CD4-positive, alpha-beta T cell (primary cell): ENCODE results near the gene PCDHGA4. TPM values are rescaled to one million over a fixed set of nuclear protein-coding genes. Genes with fewer than 3 reads are reported as not detected.

Source experiments
- ATAC-seq: fragments of 200-7000 bp; cut with Tn5 transposase; one replicate; pipeline ENCODE4 v1.10.0; 2022; ENCODE audit warnings: mild to moderate bottlenecking; ENCODE audit not compliant: poor library complexity
- CTCF ChIA-PET: fragments of 350-600 bp; sonication (Branson Sonifier 250); formaldehyde crosslinking; loops from one replicate; lab custom pipeline; 2021; ENCODE audit warnings: antibody characterized with exemption, inconsistent platforms; lab: Charles Lee
- POLR2A ChIA-PET: fragments of 350-600 bp; sonication (Branson Sonifier 250); formaldehyde crosslinking; loops from one replicate; lab custom pipeline; 2021; ENCODE audit warnings: antibody characterized with exemption, inconsistent platforms; lab: Charles Lee
- DNase-seq, 14 experiments: peaks; one replicate each; pipeline ENCODE4 v3.0.0-alpha.2; 2013 to 2020; ENCODE audit warnings: mixed read lengths in 2 of 14
- H3K27ac ChIP-seq, 2 donors: one replicate each; pipeline versions ENCODE4 v1.5.1 to v1.7.0; 2013; ENCODE audit warnings: low read length in 2 of 2, low read depth in 1 of 2, mild to moderate bottlenecking in 1 of 2
- H3K27me3 ChIP-seq, 2 experiments: 1 replicate in 1 of 2; 2 replicates in 1 of 2; pipeline versions ENCODE4 v1.6.1 to v1.7.0; 2013; ENCODE audit warnings: low read length in 2 of 2, control low read depth in 1 of 2, mild to moderate bottlenecking in 1 of 2, moderate library complexity in 1 of 2; ENCODE audit not compliant: insufficient read depth in 2 of 2, control insufficient read depth in 1 of 2
- H3K36me3 ChIP-seq: one replicate; pipeline ENCODE4 v1.6.1; 2013; ENCODE audit warnings: low read length, control low read depth; ENCODE audit not compliant: insufficient read depth
- H3K4me1 ChIP-seq: one replicate; pipeline ENCODE4 v1.6.1; 2013; ENCODE audit warnings: low read length, control low read depth; ENCODE audit not compliant: insufficient read depth
- H3K4me3 ChIP-seq: one replicate; pipeline ENCODE4 v1.5.1; 2013; ENCODE audit warnings: mild to moderate bottlenecking, low read length, moderate library complexity
- H3K9me3 ChIP-seq, 2 experiments: 1 replicate in 1 of 2; 2 replicates in 1 of 2; pipeline versions ENCODE4 v1.6.1 to v1.7.0; 2013; ENCODE audit warnings: low read length in 2 of 2, mild to moderate bottlenecking in 2 of 2, control low read depth in 1 of 2, moderate library complexity in 1 of 2; ENCODE audit not compliant: control insufficient read depth in 1 of 2, insufficient read depth in 1 of 2
- H3K27ac Mint-ChIP-seq: one replicate; pipeline ENCODE4 v1.8.0; 2020; ENCODE audit warnings: mixed read lengths
- H3K27me3 Mint-ChIP-seq: one replicate; pipeline ENCODE4 v1.8.0; 2021; ENCODE audit warnings: mixed read lengths
- H3K36me3 Mint-ChIP-seq: one replicate; pipeline ENCODE4 v1.8.0; 2021; ENCODE audit warnings: low read depth, mixed read lengths
- H3K4me1 Mint-ChIP-seq: one replicate; pipeline ENCODE4 v1.8.0; 2021; ENCODE audit warnings: low read depth, mixed read lengths
- H3K4me3 Mint-ChIP-seq: one replicate; pipeline ENCODE4 v1.8.0; 2020; ENCODE audit warnings: mild to moderate bottlenecking, mixed read lengths
- H3K9me3 Mint-ChIP-seq: one replicate; pipeline ENCODE4 v1.8.0; 2020; ENCODE audit warnings: mixed read lengths
- CTCF ChIP-seq: fragments of 200-600 bp; IDR thresholded peaks from one replicate; pipeline ENCODE4 v1.8.0; 2022; ENCODE audit warnings: antibody characterized with exemption, mild to moderate bottlenecking
- intact Hi-C, 2 experiments: fragments of 100-400 bp; cut with DNase I in 1 of 2; cut with micrococcal nuclease in 1 of 2; formaldehyde crosslinking; loops; one replicate each; pipeline versions ENCODE4 v1.15.1 to v1.9.0; 2023 to 2025; cut with DNase I, micrococcal nuclease
- total RNA-seq, 174 experiments: library from RNA in 2 of 174; stranded (reverse) in 2 of 174; gene quantifications; one replicate each; pipeline ENCODE4 v1.2.3 and lab custom pipeline; 2021 to 2026

Gene PCDHGA4
- total RNA-seq, 2 experiments from 2014 or later: 0.08 TPM

GRCh38 chr5:141388661-141389060 is 33.8 kb downstream of the PCDHGA4 start:
- Histone ChIP-seq H3K4me1 (no peaks in the 10 kb centered on the region), H3K27me3 (peaks cover 57 to 88% of the 10 kb centered on the region in 2 experiments), H3K36me3 (no peaks in the 10 kb centered on the region), H3K27ac (no peak overlapping the region), H3K4me3 (no peak overlapping the region), H3K9me3 (peaks cover 48 to 70% of the 10 kb centered on the region in 2 experiments)
- no peaks in the 10 kb centered on the region for H3K4me1 Mint-ChIP-seq
- no peak for TF ChIP-seq CTCF
- H3K36me3 Mint-ChIP-seq: peaks cover 33% of the 10 kb centered on the region
- ChIA-PET POLR2A (no interaction called here), CTCF (interaction anchor here (1.5 kb wide), 1 partner anchor 230 kb away, joined by 3 read pairs; the partner anchor contains the start of gene DIAPH1)
- no peak overlapping the region for H3K4me3 Mint-ChIP-seq
- intact Hi-C loops: no loop called here
- DNase-seq (no peak), ATAC-seq (no peak)
- H3K9me3 Mint-ChIP-seq: peaks cover 30% of the 10 kb centered on the region
- H3K27ac Mint-ChIP-seq: no peak overlapping the region
- H3K27me3 Mint-ChIP-seq: peaks cover 89% of the 10 kb centered on the region

- peaks cover 58 to 87% of the 10 kb centered on the region in 2 experiments for H3K27me3 ChIP-seq
- no peak overlapping the region for H3K4me3 Mint-ChIP-seq
- H3K27ac Mint-ChIP-seq: no peak overlapping the region
Observed at GRCh38 chr5:141389153-141390042, 34.6 kb downstream of the PCDHGA4 start.

More at GRCh38 chr5:141389153-141390042, 34.6 kb downstream of the PCDHGA4 start:
- Mint-ChIP-seq H3K9me3 (peaks cover 31% of the 10 kb centered on the region), H3K27me3 (peaks cover 89% of the 10 kb centered on the region), H3K36me3 (peaks cover 33% of the 10 kb centered on the region), H3K4me1 (no peaks in the 10 kb centered on the region)
- DNase-seq: no peak
- no peak overlapping the region for H3K27ac ChIP-seq
- no peak overlapping the region for H3K4me3 ChIP-seq
- no peak for TF ChIP-seq CTCF
- no peak for ATAC-seq
- intact Hi-C loops: no loop called here
- CTCF ChIA-PET: no interaction called here
- H3K4me1 ChIP-seq: no peaks in the 10 kb centered on the region
- H3K9me3 ChIP-seq: peaks cover 50 to 70% of the 10 kb centered on the region in 2 experiments
- POLR2A ChIA-PET: no interaction called here
- no peaks in the 10 kb centered on the region for H3K36me3 ChIP-seq
